Anterior cingulate cortex (tissue), 58 donors: ENCODE measurements around the gene EPHA1.
A peak's percentile ranks its signal among the peaks of the same experiment; 100 is the strongest.
"Not testable (repeated sequence)": the region's sequence is repeated elsewhere in the genome, so short reads cannot be mapped to it uniquely, and the experiment has no call there.

Source experiments
- DNase-seq, 58 donors: peaks; one replicate each; lab custom pipeline; 2025; lab: John Stamatoyannopoulos, UW

The EPHA1 gene

GRCh38 chr7:143407287-143408251 lies 1.1 kb downstream of the EPHA1 start:
- DNase-seq, result no peak

DNA sequence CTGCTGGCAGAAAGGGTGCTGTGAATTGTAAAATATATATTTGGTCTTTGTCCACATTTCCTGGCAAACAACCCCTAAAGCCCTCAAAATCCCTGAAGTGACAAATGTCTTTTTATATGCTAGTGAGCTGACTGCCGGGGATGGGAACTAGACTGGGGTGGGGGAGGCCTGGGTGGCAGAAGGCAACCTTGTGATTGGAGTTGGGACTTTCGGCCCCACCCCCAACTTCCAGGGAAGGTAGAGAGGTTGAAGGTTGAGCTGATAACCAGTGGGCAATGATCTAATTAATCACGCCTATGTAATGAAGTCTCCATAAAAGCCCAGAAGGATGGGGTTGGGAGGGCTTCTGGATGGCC lies 2.7 kb downstream of the EPHA1 start:
- DNase-seq, result no peak

GRCh38 chr7:143405173-143406001 lies 3.3 kb downstream of the EPHA1 start:
- DNase-seq, result no peak

GRCh38 chr7:143402233-143402632 lies 6.4 kb downstream of the EPHA1 start:
- not testable (repeated sequence) for DNase-seq

DNA sequence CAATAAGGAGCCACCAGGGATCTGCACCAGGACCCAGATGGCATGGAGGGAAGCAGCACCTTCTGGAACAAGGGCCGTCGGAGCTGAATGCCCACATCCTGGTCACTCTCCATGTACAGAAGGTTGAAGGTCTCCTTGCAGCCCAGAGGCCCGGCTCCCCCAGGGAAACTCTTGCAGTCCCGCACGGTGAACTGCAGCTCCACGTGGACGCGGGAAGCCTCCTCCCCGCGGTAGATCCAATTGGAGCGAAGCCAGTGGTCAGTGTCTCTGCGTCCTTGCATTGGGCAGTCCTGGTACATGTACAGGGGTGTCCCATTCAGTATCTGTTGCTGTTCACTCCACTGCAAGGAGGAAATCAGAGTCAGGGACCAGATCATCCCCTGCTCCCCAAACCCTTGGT lies 7.4 kb downstream of the EPHA1 start:
- DNase-seq, result no peak

DNA sequence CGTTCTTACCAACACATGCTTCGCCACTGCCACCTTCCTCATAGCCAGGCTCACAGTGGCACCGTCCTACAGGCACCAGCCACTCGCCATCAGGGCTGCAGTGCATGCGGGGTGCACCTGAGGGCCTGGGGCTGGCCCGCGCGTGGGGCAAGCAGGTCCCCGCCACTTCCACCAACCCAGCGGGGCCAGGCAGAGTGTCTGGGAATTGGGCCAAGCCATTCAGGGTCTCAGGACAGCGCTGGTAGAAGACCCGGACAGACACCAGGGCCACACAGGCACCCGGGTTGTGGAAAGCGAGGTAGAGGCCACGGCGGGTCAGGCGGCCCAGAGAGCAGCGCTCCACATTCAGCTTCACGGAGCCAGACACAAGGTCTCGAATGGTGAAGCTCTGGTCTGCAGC lies 9.0 kb downstream of the EPHA1 start:
- DNase-seq, result no peak

DNA sequence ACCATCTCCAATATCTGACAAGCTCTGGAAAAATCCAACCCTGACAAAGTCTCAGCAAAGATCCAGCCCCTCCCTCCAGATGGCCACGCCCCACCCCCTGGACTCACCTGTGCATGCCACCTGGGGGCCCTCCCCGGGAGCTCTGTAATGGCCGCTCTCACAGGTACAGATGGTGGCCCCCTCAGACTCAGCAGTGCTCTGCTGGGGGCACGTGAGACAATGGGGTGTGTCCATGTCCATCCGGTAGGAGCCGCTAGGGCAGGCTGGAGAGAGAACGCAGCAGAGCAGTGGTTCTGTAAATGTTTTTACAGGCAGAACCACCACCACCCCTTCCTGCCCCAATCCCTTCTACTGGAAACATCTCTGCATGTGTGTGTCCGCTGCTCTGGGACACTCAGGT lies 9.5 kb downstream of the EPHA1 start:
- DNase-seq, result no peak

DNA sequence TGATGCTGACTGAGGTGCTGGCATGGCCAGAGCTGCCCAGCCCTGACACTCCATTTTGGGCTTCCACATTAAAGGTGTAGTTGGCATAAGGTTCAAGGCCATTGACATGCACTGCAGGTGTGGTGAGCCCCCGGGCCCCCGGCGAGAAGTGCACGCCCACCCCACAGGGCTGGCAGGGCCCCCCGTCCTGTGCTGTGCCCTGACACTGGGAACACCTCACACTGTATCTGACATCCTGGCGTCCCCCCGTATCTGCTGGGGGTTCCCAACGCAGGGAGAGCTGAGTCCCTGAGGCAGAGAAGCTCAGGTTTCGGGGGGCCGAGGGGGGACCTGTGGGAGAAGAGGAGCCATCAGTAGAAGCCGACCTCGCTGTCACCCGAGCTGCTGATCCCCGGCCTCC lies 10.0 kb downstream of the EPHA1 start:
- DNase-seq, result no peak

- no peak for DNase-seq
Observed at GRCh38 chr7:143397710-143398530, 10.7 kb downstream of the EPHA1 start.

GRCh38 chr7:143396625-143397556 lies 11.8 kb downstream of the EPHA1 start:
- DNase-seq, result no peak

GRCh38 chr7:143396182-143396581 lies 12.5 kb downstream of the EPHA1 start:
- DNase-seq, result no peak

GRCh38 chr7:143395187-143396149 lies 13.2 kb downstream of the EPHA1 start:
- DNase-seq, result peak in 5 of 58 donors; percentile 13 to 29 (median 16)

- DNase-seq, result no peak
Observed at GRCh38 chr7:143394777-143395176, 13.9 kb downstream of the EPHA1 start.

DNA sequence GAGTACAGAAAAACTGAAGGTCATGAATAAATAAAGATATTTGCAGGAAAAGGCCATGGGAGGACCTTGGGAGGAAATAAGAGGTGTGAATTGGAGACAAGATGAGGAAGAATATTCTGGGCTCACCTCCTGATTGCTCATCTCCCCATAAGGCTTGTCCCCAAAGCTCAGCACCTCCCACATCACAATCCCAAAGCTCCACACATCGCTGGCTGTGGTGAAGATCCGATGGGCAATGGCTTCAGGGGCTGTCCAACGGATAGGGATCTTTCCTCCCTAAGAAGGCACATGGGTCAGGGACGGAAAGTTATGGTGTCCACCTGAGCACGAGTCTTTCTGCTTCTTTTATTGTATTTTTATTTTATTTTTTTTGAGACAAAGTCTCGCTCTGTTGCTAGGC lies 14.6 kb downstream of the EPHA1 start:
- DNase-seq, result no peak

- no peak for DNase-seq
Observed at GRCh38 chr7:143393267-143394041, 15.2 kb downstream of the EPHA1 start.

DNA sequence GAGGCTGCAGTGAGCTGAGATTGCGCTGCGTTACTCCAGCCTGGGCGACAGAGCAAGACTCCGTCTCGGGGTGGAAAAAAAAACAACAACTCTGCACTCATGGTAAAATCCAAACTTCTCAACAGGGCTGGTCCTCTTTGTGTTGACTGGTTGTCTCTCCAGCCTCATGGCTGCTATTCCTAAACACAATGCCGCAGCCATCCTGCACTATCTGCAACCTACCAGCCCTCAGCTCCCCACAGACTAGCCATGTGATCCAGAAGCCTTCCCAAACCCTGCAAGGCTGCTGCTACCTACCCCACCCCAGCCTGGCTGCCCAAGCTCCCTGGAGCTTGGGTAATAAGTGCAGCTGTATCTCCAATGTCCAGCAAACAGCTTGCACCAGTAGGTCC lies 15.8 kb downstream of the EPHA1 start:
- DNase-seq, result no peak

GRCh38 chr7:143392427-143392826 lies 16.2 kb downstream of the EPHA1 start:
- not testable (repeated sequence) for DNase-seq
